OCI-LY1 (cell line): ENCODE measurements around the gene SPTLC2.

Experiments
- CTCF ChIP-seq: fragments of 200-600 bp; sonication (generic), shearing (Covaris generic); IDR thresholded peaks from 2 replicates; pipeline ENCODE4 v1.5.1; 2017; ENCODE audit warnings: mild to moderate bottlenecking, antibody characterized with exemption, low read length, moderate library complexity, mixed read lengths
- EZH2 ChIP-seq: fragments of 200-600 bp; sonication (generic), shearing (Covaris generic); IDR thresholded peaks from 2 replicates; pipeline ENCODE4 v1.8.0; 2017; ENCODE audit warnings: borderline replicate concordance, mixed run types, mild to moderate bottlenecking, antibody characterized with exemption, low read length, moderate library complexity, mixed read lengths

DNA sequence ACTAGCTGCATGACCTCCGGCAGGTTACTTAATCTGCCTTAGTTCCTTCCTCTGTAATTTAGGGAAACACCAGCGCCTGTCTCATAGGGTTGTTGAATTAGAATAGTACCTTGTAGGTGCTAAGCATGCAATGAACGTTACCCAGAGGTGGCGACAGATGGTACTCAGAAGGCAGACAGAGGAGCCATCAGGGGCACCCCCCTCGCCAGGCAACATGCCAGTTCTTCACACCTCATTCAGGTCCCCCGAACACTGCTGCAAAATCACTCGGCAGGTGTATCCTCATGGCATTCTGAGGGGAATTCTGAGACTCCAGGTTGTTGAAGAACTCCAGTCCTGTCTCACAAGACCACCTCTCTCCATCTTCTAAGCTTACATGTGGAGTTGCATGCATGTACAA is 127.9 kb downstream of the SPTLC2 start:
- TF ChIP-seq CTCF (no peak), EZH2 (no peak)
